ENCODE results near the gene OSBPL8. TPM values are rescaled to one million over a fixed set of nuclear protein-coding genes. Genes with fewer than 3 reads are reported as not detected.

The OSBPL8 gene
- total RNA-seq, 4 donors from 2014 or later = 65.8 to 73.5 (median 66.7) TPM

DNA sequence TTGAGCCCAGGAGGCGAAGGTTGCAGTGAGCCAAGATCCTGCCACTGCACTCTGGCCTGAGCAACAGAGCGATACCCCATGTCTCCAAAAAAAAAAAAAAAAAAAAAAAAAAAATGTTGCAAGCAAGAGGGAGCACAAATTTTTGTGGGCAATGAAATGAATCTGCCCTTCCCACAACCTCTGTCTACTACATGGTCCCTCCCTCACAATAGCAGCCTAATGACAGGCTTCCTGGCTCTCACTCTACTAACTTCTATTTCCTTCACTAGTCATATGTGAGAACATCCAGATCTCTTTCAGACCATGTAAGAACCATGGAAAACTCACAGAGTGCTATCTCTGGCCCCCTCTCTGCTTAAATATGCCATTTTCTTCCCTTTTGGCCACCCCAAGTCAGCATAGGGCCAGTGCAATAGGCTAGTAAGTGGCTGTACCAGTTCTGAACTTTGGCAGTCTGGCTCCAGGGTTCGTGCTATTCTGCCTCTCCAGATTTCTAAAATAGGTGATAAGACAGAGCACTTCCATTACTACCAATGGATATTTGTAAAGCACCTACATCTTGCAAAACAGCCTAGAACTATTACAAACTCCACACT lies 7.1 kb downstream of the OSBPL8 start:
- Histone ChIP-seq H3K9me3 (no peaks in the 10 kb centered on the region), H3K36me3 (no peaks in the 10 kb centered on the region), H3K27ac (no peak overlapping the region), H3K4me3 (no peak overlapping the region), H3K27me3 (no peaks in the 10 kb centered on the region), H3K4me1 (peaks cover 0 to 81% (median 0%) of the 10 kb centered on the region in 3 donors)
- no peak for ATAC-seq
- no peak for TF ChIP-seq EP300 (IDR thresholded peaks at IDR 0.05)
- TF ChIP-seq POLR2A (IDR thresholded peaks at IDR 0.05) = no peak
- TF ChIP-seq POLR2AphosphoS5 (IDR thresholded peaks at IDR 0.05) = no peak
- TF ChIP-seq, protein P1, sequence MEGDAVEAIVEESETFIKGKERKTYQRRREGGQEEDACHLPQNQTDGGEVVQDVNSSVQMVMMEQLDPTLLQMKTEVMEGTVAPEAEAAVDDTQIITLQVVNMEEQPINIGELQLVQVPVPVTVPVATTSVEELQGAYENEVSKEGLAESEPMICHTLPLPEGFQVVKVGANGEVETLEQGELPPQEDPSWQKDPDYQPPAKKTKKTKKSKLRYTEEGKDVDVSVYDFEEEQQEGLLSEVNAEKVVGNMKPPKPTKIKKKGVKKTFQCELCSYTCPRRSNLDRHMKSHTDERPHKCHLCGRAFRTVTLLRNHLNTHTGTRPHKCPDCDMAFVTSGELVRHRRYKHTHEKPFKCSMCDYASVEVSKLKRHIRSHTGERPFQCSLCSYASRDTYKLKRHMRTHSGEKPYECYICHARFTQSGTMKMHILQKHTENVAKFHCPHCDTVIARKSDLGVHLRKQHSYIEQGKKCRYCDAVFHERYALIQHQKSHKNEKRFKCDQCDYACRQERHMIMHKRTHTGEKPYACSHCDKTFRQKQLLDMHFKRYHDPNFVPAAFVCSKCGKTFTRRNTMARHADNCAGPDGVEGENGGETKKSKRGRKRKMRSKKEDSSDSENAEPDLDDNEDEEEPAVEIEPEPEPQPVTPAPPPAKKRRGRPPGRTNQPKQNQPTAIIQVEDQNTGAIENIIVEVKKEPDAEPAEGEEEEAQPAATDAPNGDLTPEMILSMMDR (IDR thresholded peaks at IDR 0.05) = no peak
- 80 to 100% methylated on average over 1 of the region's 3 CpGs for WGBS, 2 donors (ENCODE audit: low coverage in 1 of 2)

DNA sequence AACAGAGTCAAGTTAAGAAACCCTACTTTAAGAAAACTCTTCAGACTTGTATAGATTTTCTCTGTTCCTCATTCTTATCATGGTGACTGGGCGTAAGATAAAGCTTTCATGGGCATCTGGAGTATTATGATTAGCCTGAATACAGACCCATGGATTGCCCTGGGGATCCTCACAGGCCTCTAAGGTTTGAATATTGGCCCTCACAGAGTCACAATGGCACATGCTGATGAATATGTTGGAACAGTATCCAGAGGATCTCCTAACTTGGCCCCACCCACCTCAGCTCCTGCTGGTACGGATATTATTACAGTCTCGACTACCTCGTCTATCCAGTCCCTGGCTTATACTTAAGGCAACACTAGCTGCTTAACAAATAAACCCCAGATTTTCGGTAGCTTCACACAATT lies 8.1 kb downstream of the OSBPL8 start:
- no peaks in the 10 kb centered on the region for H3K27me3 ChIP-seq
- no peaks in the 10 kb centered on the region for H3K36me3 ChIP-seq
- no peaks in the 10 kb centered on the region for H3K9me3 ChIP-seq
- H3K27ac ChIP-seq = no peak overlapping the region
- WGBS, 2 donors (ENCODE audit: low coverage in 1 of 2) = 88 to 97% methylated on average over 5 of the region's 5 CpGs
- TF ChIP-seq POLR2A (IDR thresholded peaks at IDR 0.05) = no peak
- TF ChIP-seq EP300 (IDR thresholded peaks at IDR 0.05) = no peak
- TF ChIP-seq, protein P1 (IDR thresholded peaks at IDR 0.05) = no peak
- TF ChIP-seq POLR2AphosphoS5 (IDR thresholded peaks at IDR 0.05) = no peak
- no peak for ATAC-seq
- peaks cover 0 to 77% (median 0%) of the 10 kb centered on the region in 3 donors for H3K4me1 ChIP-seq
- H3K4me3 ChIP-seq = no peak overlapping the region

DNA sequence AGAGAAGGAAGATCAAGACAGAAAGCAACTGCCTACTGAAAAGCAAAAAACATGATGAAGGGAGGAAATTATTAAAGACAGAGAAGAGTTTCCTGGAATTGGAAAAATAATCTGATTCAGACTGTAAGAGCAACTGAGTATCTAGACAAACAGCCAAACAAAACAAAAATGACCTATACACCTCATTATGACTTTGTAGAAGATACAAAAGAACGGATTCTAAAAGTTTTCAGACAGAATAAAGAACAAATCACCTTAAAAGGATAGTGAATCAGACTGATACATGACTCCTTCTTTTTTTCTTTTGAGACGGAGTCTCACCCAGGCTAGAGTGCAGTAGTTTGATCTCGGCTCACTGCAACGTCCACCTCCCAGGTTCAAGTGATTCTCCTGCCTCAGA lies 10.4 kb downstream of the OSBPL8 start:
- Histone ChIP-seq H3K9me3 (no peaks in the 10 kb centered on the region), H3K27ac (no peak overlapping the region), H3K27me3 (no peaks in the 10 kb centered on the region), H3K36me3 (no peaks in the 10 kb centered on the region), H3K4me3 (no peak overlapping the region), H3K4me1 (peaks cover 0 to 56% (median 0%) of the 10 kb centered on the region in 3 donors)
- TF ChIP-seq EP300 (IDR thresholded peaks at IDR 0.05) (no peak), POLR2AphosphoS5 (IDR thresholded peaks at IDR 0.05) (no peak), POLR2A (IDR thresholded peaks at IDR 0.05) (no peak)
- TF ChIP-seq, protein P1 (IDR thresholded peaks at IDR 0.05) = no peak
- ATAC-seq = no peak
- 76 to 89% methylated on average over 4 of the region's 4 CpGs for WGBS, 2 donors (ENCODE audit: low coverage in 1 of 2)

DNA sequence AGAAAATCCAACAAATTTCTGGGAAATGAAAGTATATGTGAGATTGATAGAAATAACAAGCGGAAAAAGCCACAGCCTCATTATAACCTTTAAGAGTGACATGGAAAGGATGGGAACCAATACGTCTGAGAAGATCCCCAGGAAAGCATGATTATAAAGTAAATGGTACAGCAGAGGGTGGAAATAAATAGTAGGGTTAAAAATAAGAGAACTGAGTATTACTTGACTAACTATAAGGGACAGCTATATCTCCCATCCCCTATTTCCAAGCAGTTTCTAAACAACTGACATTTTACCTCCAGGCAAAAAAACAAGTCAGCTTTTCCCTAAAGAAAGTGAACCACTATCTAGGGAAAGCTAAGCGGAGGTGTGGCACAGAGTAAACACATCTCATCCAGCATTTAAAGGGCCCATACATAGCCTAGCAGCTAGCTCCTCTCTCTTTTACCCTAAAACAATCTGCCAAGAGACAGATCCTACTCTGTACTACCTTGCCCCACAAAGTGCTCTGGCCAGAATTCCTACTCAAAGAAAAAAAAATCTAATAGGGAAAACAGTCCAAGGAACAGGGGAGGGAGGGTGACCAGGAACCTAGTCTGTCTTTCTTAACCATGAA lies 11.2 kb downstream of the OSBPL8 start:
- WGBS, 2 donors (ENCODE audit: low coverage in 1 of 2) = 71 to 90% methylated on average over 1 to 3 of the region's 3 CpGs
- ATAC-seq = no peak
- TF ChIP-seq, protein P1 (IDR thresholded peaks at IDR 0.05) = no peak
- no peak for TF ChIP-seq EP300 (IDR thresholded peaks at IDR 0.05)
- no peak for TF ChIP-seq POLR2A (IDR thresholded peaks at IDR 0.05)
- no peak for TF ChIP-seq POLR2AphosphoS5 (IDR thresholded peaks at IDR 0.05)
- Histone ChIP-seq H3K4me3 (no peak overlapping the region), H3K36me3 (no peaks in the 10 kb centered on the region), H3K4me1 (peaks cover 0 to 51% (median 0%) of the 10 kb centered on the region in 3 donors), H3K27ac (no peak overlapping the region), H3K9me3 (no peaks in the 10 kb centered on the region), H3K27me3 (no peaks in the 10 kb centered on the region)

DNA sequence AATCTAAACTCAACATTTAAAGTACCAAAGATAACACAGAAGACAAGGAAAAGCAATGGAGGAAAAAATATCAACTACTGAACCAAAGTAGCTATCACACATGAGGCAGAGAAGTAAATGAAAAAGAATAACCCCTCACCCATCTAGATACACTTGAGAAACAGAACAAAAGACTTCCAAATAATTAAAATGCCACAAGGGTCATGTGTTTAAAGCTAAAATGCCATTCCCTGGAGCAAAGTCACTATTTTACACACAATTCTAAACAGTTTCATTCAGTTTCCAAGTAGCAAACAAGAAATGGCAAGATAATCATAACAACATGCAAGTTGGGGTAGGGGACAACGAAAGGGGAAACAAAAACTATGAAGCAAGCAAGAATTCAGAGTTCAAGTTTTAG lies 12.0 kb downstream of the OSBPL8 start:
- Histone ChIP-seq H3K4me3 (no peak overlapping the region), H3K36me3 (no peaks in the 10 kb centered on the region), H3K9me3 (no peaks in the 10 kb centered on the region), H3K27me3 (no peaks in the 10 kb centered on the region), H3K4me1 (peaks cover 0 to 43% (median 0%) of the 10 kb centered on the region in 3 donors), H3K27ac (no peak overlapping the region)
- ATAC-seq = no peak
- 63 to 67% methylated on average over 1 of the region's 1 CpG for WGBS, 2 donors (ENCODE audit: low coverage in 1 of 2)
- TF ChIP-seq POLR2AphosphoS5 (IDR thresholded peaks at IDR 0.05) = no peak
- TF ChIP-seq, protein P1 (IDR thresholded peaks at IDR 0.05) = no peak
- TF ChIP-seq POLR2A (IDR thresholded peaks at IDR 0.05) = no peak
- no peak for TF ChIP-seq EP300 (IDR thresholded peaks at IDR 0.05)
